Tibial nerve (tissue), 4 donors: ENCODE measurements around the gene COPE.
"Not testable (repeated sequence)": the region's sequence is repeated elsewhere in the genome, so short reads cannot be mapped to it uniquely, and the experiment has no call there.

Source experiments
- EP300 ChIP-seq, 2 donors: sonication (generic); formaldehyde crosslinking; IDR thresholded peaks; one replicate each; pipeline ENCODE4 v1.6.1; 2017; ENCODE audit warnings: antibody characterized with exemption in 2 of 2, mild to moderate bottlenecking in 1 of 2
- POLR2A ChIP-seq, 2 donors: fragments of 450-650 bp; IDR thresholded peaks; one replicate each; pipeline ENCODE4 v1.6.1; 2017; ENCODE audit warnings: antibody characterized with exemption in 2 of 2, mild to moderate bottlenecking in 2 of 2, moderate library complexity in 2 of 2
- TF ChIP-seq, protein P1 (sequence below), 5 experiments: fragments of 200-600 bp in 3 of 5; fragments of 450-650 bp in 2 of 5; sonication (generic) in 3 of 5; IDR thresholded peaks; one replicate each; pipeline ENCODE4 v1.5.1; 2016 to 2019; ENCODE audit warnings: antibody characterized with exemption in 5 of 5, mild to moderate bottlenecking in 3 of 5, moderate library complexity in 2 of 5

GRCh38 chr19:18902519-18902918, 16.7 kb downstream of the COPE start:
- TF ChIP-seq POLR2A, EP300 (IDR thresholded peaks at IDR 0.05): not testable (repeated sequence)
- TF ChIP-seq, protein P1, sequence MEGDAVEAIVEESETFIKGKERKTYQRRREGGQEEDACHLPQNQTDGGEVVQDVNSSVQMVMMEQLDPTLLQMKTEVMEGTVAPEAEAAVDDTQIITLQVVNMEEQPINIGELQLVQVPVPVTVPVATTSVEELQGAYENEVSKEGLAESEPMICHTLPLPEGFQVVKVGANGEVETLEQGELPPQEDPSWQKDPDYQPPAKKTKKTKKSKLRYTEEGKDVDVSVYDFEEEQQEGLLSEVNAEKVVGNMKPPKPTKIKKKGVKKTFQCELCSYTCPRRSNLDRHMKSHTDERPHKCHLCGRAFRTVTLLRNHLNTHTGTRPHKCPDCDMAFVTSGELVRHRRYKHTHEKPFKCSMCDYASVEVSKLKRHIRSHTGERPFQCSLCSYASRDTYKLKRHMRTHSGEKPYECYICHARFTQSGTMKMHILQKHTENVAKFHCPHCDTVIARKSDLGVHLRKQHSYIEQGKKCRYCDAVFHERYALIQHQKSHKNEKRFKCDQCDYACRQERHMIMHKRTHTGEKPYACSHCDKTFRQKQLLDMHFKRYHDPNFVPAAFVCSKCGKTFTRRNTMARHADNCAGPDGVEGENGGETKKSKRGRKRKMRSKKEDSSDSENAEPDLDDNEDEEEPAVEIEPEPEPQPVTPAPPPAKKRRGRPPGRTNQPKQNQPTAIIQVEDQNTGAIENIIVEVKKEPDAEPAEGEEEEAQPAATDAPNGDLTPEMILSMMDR (IDR thresholded peaks at IDR 0.05), result not testable (repeated sequence)
